B cell (primary cell): ENCODE results near the gene BIVM.

Experiments
- EZH2 ChIP-seq: IDR thresholded peaks from 2 replicates; pipeline ENCODE4 v1.6.1; 2012; ENCODE audit warnings: borderline replicate concordance, low read depth, mild to moderate bottlenecking, moderate library complexity, low read length; ENCODE audit not compliant: insufficient read depth, poor library complexity, severe bottlenecking
- TF ChIP-seq, protein P1 (sequence below): fragments of 200-600 bp; IDR thresholded peaks from one replicate; pipeline ENCODE4 v1.8.0; 2022; ENCODE audit warnings: antibody characterized with exemption, mild to moderate bottlenecking

DNA sequence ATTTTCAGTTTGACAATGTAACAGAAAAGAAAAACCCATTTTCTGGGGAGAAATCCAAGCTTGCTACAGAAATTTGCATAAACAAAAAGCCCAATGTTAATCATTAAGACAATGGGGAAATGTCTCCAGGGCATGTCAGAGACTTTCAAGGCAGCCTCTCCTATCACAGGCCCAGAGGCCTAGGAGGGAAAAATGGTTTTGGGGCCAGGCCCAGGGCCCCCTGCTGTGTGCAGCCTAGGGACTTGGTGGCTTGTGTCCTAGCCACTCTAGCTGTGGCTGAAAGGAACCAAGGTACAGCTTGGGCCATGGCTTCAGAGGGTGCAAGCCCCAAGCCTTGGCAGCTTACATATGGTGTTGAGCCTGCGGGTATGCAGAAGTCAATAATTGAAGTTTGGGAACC lies 17.3 kb upstream of the BIVM start:
- TF ChIP-seq, protein P1, sequence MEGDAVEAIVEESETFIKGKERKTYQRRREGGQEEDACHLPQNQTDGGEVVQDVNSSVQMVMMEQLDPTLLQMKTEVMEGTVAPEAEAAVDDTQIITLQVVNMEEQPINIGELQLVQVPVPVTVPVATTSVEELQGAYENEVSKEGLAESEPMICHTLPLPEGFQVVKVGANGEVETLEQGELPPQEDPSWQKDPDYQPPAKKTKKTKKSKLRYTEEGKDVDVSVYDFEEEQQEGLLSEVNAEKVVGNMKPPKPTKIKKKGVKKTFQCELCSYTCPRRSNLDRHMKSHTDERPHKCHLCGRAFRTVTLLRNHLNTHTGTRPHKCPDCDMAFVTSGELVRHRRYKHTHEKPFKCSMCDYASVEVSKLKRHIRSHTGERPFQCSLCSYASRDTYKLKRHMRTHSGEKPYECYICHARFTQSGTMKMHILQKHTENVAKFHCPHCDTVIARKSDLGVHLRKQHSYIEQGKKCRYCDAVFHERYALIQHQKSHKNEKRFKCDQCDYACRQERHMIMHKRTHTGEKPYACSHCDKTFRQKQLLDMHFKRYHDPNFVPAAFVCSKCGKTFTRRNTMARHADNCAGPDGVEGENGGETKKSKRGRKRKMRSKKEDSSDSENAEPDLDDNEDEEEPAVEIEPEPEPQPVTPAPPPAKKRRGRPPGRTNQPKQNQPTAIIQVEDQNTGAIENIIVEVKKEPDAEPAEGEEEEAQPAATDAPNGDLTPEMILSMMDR, result no peak
- no peak for TF ChIP-seq EZH2
